ENCODE measurements around the gene CNKSR2. TPM values are rescaled to one million over a fixed set of nuclear protein-coding genes. Genes with fewer than 3 reads are reported as not detected.
"Not testable (repeated sequence)": the region's sequence is repeated elsewhere in the genome, so short reads cannot be mapped to it uniquely, and the experiment has no call there.

CNKSR2 gene
- total RNA-seq, 1 donor from 2014 or later = not detected

- ATAC-seq = no peak
Measured at GRCh38 chrX:21457718-21458117, 83.5 kb downstream of the CNKSR2 start.

GRCh38 chrX:21469071-21469470, 94.9 kb downstream of the CNKSR2 start:
- ATAC-seq = no peak

- ATAC-seq = no peak
Measured at GRCh38 chrX:21476909-21477308, 102.7 kb downstream of the CNKSR2 start.

GRCh38 chrX:21479695-21480270, 105.6 kb downstream of the CNKSR2 start:
- peak; percentile 13 for ATAC-seq

- no peak for ATAC-seq
Measured at GRCh38 chrX:21481761-21482160, 107.5 kb downstream of the CNKSR2 start.

GRCh38 chrX:21484051-21484450, 109.8 kb downstream of the CNKSR2 start:
- ATAC-seq = not testable (repeated sequence)

- ATAC-seq = no peak
Measured at GRCh38 chrX:21487832-21488231, 113.6 kb downstream of the CNKSR2 start.

- ATAC-seq = no peak
Measured at GRCh38 chrX:21490341-21490740, 116.1 kb downstream of the CNKSR2 start.

GRCh38 chrX:21493226-21493830, 119.1 kb downstream of the CNKSR2 start:
- no peak for ATAC-seq

GRCh38 chrX:21503593-21503992, 129.4 kb downstream of the CNKSR2 start:
- ATAC-seq = no peak

GRCh38 chrX:21509912-21510311, 135.7 kb downstream of the CNKSR2 start:
- no peak for ATAC-seq

GRCh38 chrX:21524008-21524407, 149.8 kb downstream of the CNKSR2 start:
- no peak for ATAC-seq

GRCh38 chrX:21528076-21528475, 153.9 kb downstream of the CNKSR2 start:
- no peak for ATAC-seq

- ATAC-seq = no peak
Measured at GRCh38 chrX:21529771-21530170, 155.6 kb downstream of the CNKSR2 start.

GRCh38 chrX:21544642-21545041, 170.4 kb downstream of the CNKSR2 start:
- not testable (repeated sequence) for ATAC-seq

GRCh38 chrX:21559417-21559816, 185.2 kb downstream of the CNKSR2 start:
- ATAC-seq = no peak

GRCh38 chrX:21565025-21565424, 190.8 kb downstream of the CNKSR2 start:
- no peak for ATAC-seq

GRCh38 chrX:21574793-21575192, 200.6 kb downstream of the CNKSR2 start:
- no peak for ATAC-seq

- ATAC-seq = no peak
Measured at GRCh38 chrX:21581479-21581878, 207.3 kb downstream of the CNKSR2 start.

GRCh38 chrX:21586001-21586400, 211.8 kb downstream of the CNKSR2 start:
- no peak for ATAC-seq

- no peak for ATAC-seq
Measured at GRCh38 chrX:21590012-21590776, 216.0 kb downstream of the CNKSR2 start.

GRCh38 chrX:21606002-21606401, 231.8 kb downstream of the CNKSR2 start:
- no peak for ATAC-seq

GRCh38 chrX:21610168-21610567, 235.9 kb downstream of the CNKSR2 start:
- no peak for ATAC-seq

GRCh38 chrX:21612154-21612553, 237.9 kb downstream of the CNKSR2 start:
- ATAC-seq = no peak
